Small intestine (tissue), 7 donors: ENCODE results near the gene HSPA12A. TPM values are rescaled to one million over a fixed set of nuclear protein-coding genes. Genes with fewer than 3 reads are reported as not detected.

Source experiments
- DNase-seq, 2 donors: peaks; one replicate each; pipeline versions ENCODE4 v3.0.0 to v3.0.0-alpha.2; 2013
- FAIRE-seq: peaks from 2 replicates; lab custom pipeline; 2012; peaks lifted over from hg19 to GRCh38; lab: Jason Lieb, UNC
- H3K27ac ChIP-seq, 3 donors: one replicate each; pipeline ENCODE4 v1.5.1; 2013; ENCODE audit warnings: low read length in 2 of 3, mild to moderate bottlenecking in 2 of 3, control low read depth in 1 of 3, inconsistent platforms in 1 of 3, low read depth in 1 of 3, moderate library complexity in 1 of 3
- H3K27me3 ChIP-seq, 3 donors: one replicate each; pipeline ENCODE4 v1.6.1; 2013; ENCODE audit warnings: low read length in 3 of 3, inconsistent platforms in 1 of 3; ENCODE audit not compliant: control insufficient read depth in 3 of 3, insufficient read depth in 3 of 3
- H3K36me3 ChIP-seq, 3 donors: one replicate each; pipeline ENCODE4 v1.6.1; 2013; ENCODE audit warnings: low read length in 3 of 3, inconsistent platforms in 1 of 3, low read depth in 1 of 3, mild to moderate bottlenecking in 1 of 3, moderate library complexity in 1 of 3; ENCODE audit not compliant: control insufficient read depth in 3 of 3, insufficient read depth in 2 of 3
- H3K4me1 ChIP-seq, 3 donors: one replicate each; pipeline ENCODE4 v1.6.1; 2013; ENCODE audit warnings: low read length in 2 of 3, inconsistent platforms in 1 of 3, low read depth in 1 of 3, mild to moderate bottlenecking in 1 of 3, moderate library complexity in 1 of 3; ENCODE audit not compliant: control insufficient read depth in 3 of 3, insufficient read depth in 2 of 3
- H3K4me3 ChIP-seq, 3 donors: one replicate each; pipeline ENCODE4 v1.5.1; 2013; ENCODE audit warnings: low read length in 3 of 3, control low read depth in 1 of 3, inconsistent platforms in 1 of 3, low read depth in 1 of 3, mild to moderate bottlenecking in 1 of 3, moderate library complexity in 1 of 3
- H3K9me3 ChIP-seq, 2 donors: one replicate each; pipeline ENCODE4 v1.6.1; 2013; ENCODE audit warnings: low read depth in 1 of 2, low read length in 1 of 2; ENCODE audit not compliant: control insufficient read depth in 2 of 2, insufficient read depth in 1 of 2
- WGBS, 3 donors: extraction: QIAGEN DNeasy Blood & Tissue Kit; methylation state at CpG; one replicate each; pipeline ENCODE4 v1.1.7; 2013; 5-methylcytosine and 5-hydroxymethylcytosine counted together
- polyA plus RNA-seq, 4 donors: library from polyadenylated mRNA; stranded (reverse) in 3 of 4; unstranded in 1 of 4; fragments of 200-250 nt in 3 of 4; fragments of 120-200 nt in 1 of 4; gene quantifications; one replicate each; pipeline versions ENCODE4 v1.2.1 to v1.2.3, GENCODE V29; 2013
- donor health status: healthy with polysubstance abuse.
- donor health status: control.
- donor health status: control.
- donor health status: Bipolar disorder and iron deficiency.
- donor health status: healthy.

HSPA12A gene
- polyA plus RNA-seq, 4 donors: 0.54 to 8.8 (median 2.2) TPM

GRCh38 chr10:116667484-116667883 lies 74.9 kb downstream of the HSPA12A start:
- no peak for FAIRE-seq
- no peak for DNase-seq
- 76 to 92% (median 89%) methylated on average over 3 of the region's 3 CpGs for WGBS, 3 donors
- Histone ChIP-seq H3K27me3 (peaks cover 0 to 1% (median 0%) of the 10 kb centered on the region in 3 donors), H3K4me3 (no peak overlapping the region), H3K27ac (no peak overlapping the region), H3K9me3 (peaks cover 0 to 3% of the 10 kb centered on the region in 2 donors), H3K36me3 (peaks cover 0 to 14% (median 0%) of the 10 kb centered on the region in 3 donors), H3K4me1 (no peaks in the 10 kb centered on the region)

GRCh38 chr10:116665541-116666125 lies 76.7 kb downstream of the HSPA12A start:
- H3K27me3 ChIP-seq: no peaks in the 10 kb centered on the region
- H3K36me3 ChIP-seq: peaks cover 0 to 14% (median 0%) of the 10 kb centered on the region in 3 donors
- H3K27ac ChIP-seq: no peak overlapping the region
- H3K4me3 ChIP-seq: no peak overlapping the region
- no peak for FAIRE-seq
- WGBS, 3 donors: 59 to 80% (median 75%) methylated on average over 13 of the region's 13 CpGs
- peaks cover 0 to 3% of the 10 kb centered on the region in 2 donors for H3K9me3 ChIP-seq
- DNase-seq: no peak
- H3K4me1 ChIP-seq: no peaks in the 10 kb centered on the region

- no peaks in the 10 kb centered on the region for H3K27me3 ChIP-seq
- no peak for DNase-seq
- no peaks in the 10 kb centered on the region for H3K4me1 ChIP-seq
- H3K27ac ChIP-seq: no peak overlapping the region
- WGBS, 3 donors: 76 to 87% (median 86%) methylated on average over 5 of the region's 5 CpGs
- H3K4me3 ChIP-seq: no peak overlapping the region
- peaks cover 0 to 3% of the 10 kb centered on the region in 2 donors for H3K9me3 ChIP-seq
- no peak for FAIRE-seq
- H3K36me3 ChIP-seq: peaks cover 0 to 14% (median 0%) of the 10 kb centered on the region in 3 donors
Measured at GRCh38 chr10:116664631-116665030, 77.7 kb downstream of the HSPA12A start.

GRCh38 chr10:116663342-116663741 lies 79.0 kb downstream of the HSPA12A start:
- Histone ChIP-seq H3K4me1 (no peaks in the 10 kb centered on the region), H3K27me3 (no peaks in the 10 kb centered on the region), H3K36me3 (peaks cover 0 to 14% (median 0%) of the 10 kb centered on the region in 3 donors), H3K4me3 (no peak overlapping the region), H3K27ac (no peak overlapping the region), H3K9me3 (peaks cover 0 to 3% of the 10 kb centered on the region in 2 donors)
- DNase-seq (no peak), FAIRE-seq (no peak)
- WGBS, 3 donors: 88 to 93% (median 91%) methylated on average over 7 of the region's 7 CpGs

- Histone ChIP-seq H3K27me3 (no peaks in the 10 kb centered on the region), H3K27ac (no peak overlapping the region), H3K9me3 (no peaks in the 10 kb centered on the region), H3K4me1 (no peaks in the 10 kb centered on the region), H3K36me3 (peaks cover 0 to 11% (median 2%) of the 10 kb centered on the region in 3 donors), H3K4me3 (no peak overlapping the region)
- WGBS, 3 donors: 37 to 49% (median 39%) methylated on average over 5 of the region's 5 CpGs
- no peak for DNase-seq
- no peak for FAIRE-seq
Measured at GRCh38 chr10:116660860-116661259, 81.5 kb downstream of the HSPA12A start.

GRCh38 chr10:116659049-116659670 lies 83.2 kb downstream of the HSPA12A start:
- FAIRE-seq: no peak
- WGBS, 3 donors: 72 to 78% (median 75%) methylated on average over 10 of the region's 10 CpGs
- no peaks in the 10 kb centered on the region for H3K4me1 ChIP-seq
- no peaks in the 10 kb centered on the region for H3K27me3 ChIP-seq
- no peaks in the 10 kb centered on the region for H3K9me3 ChIP-seq
- H3K27ac ChIP-seq: no peak overlapping the region
- no peak overlapping the region for H3K4me3 ChIP-seq
- H3K36me3 ChIP-seq: peaks cover 2 to 9% (median 2%) of the 10 kb centered on the region in 3 donors
- no peak for DNase-seq

- Histone ChIP-seq H3K27me3 (no peaks in the 10 kb centered on the region), H3K4me1 (no peaks in the 10 kb centered on the region), H3K27ac (no peak overlapping the region), H3K4me3 (no peak overlapping the region), H3K36me3 (peaks cover 0 to 4% (median 2%) of the 10 kb centered on the region in 3 donors), H3K9me3 (no peaks in the 10 kb centered on the region)
- WGBS, 3 donors: 82 to 91% (median 87%) methylated on average over 5 of the region's 5 CpGs
- FAIRE-seq (no peak), DNase-seq (no peak)
Measured at GRCh38 chr10:116657863-116658551, 84.4 kb downstream of the HSPA12A start.

GRCh38 chr10:116656044-116656443 lies 86.3 kb downstream of the HSPA12A start:
- no peak for FAIRE-seq
- Histone ChIP-seq H3K36me3 (peaks cover 0 to 4% (median 2%) of the 10 kb centered on the region in 3 donors), H3K4me1 (no peaks in the 10 kb centered on the region), H3K4me3 (no peak overlapping the region), H3K27me3 (no peaks in the 10 kb centered on the region), H3K9me3 (no peaks in the 10 kb centered on the region), H3K27ac (no peak overlapping the region)
- no peak for DNase-seq
- 84 to 89% (median 85%) methylated on average over 4 of the region's 4 CpGs for WGBS, 3 donors
